Neural cell (in vitro differentiated cells): ENCODE measurements around the gene FERD3L. TPM values are rescaled to one million over a fixed set of nuclear protein-coding genes. Genes with fewer than 3 reads are reported as not detected.
A peak's percentile ranks its signal among the peaks of the same experiment; 100 is the strongest.

Experiments used
- H2AFZ ChIP-seq: fragments of 200-600, 300-800 bp; sonication (generic), shearing (Covaris generic); 2 replicates; pipeline ENCODE4 v1.6.0; 2014; ENCODE audit warnings: low read depth, mild to moderate bottlenecking, antibody characterized with exemption, low read length, moderate library complexity
- H3F3A ChIP-seq: fragments of 200-600 bp; shearing (Covaris generic); 2 replicates; pipeline ENCODE4 v1.6.1; 2016; ENCODE audit warnings: mild to moderate bottlenecking, moderate library complexity, mixed read lengths, antibody characterized with exemption, low read length; ENCODE audit not compliant: insufficient read depth, poor library complexity, severe bottlenecking
- H3K27ac ChIP-seq: fragments of 200-600, 300-800 bp; sonication (generic), shearing (Covaris generic); 2 replicates; pipeline ENCODE4 v1.5.1; 2014; ENCODE audit warnings: mild to moderate bottlenecking, low read length, moderate library complexity
- H3K27me3 ChIP-seq: fragments of 300-800, 200-600 bp; sonication (generic), shearing (Covaris generic); 2 replicates; pipeline ENCODE4 v1.6.0; 2014; ENCODE audit warnings: mild to moderate bottlenecking, low read depth, low read length, moderate library complexity; ENCODE audit not compliant: insufficient read depth
- H3K36me3 ChIP-seq: fragments of 300-800, 200-600 bp; sonication (generic), shearing (Covaris generic); 2 replicates; pipeline ENCODE4 v1.5.1; 2014; ENCODE audit warnings: mild to moderate bottlenecking, antibody characterized with exemption, low read length, moderate library complexity; ENCODE audit not compliant: insufficient read depth
- H3K4me2 ChIP-seq: fragments of 300-800, 200-600 bp; sonication (generic), shearing (Covaris generic); 2 replicates; pipeline ENCODE4 v1.6.0; 2014; ENCODE audit warnings: mild to moderate bottlenecking, low read length
- H3K4me3 ChIP-seq: fragments of 300-800, 200-600 bp; sonication (generic), shearing (Covaris generic); 2 replicates; pipeline ENCODE4 v1.5.1; 2014; ENCODE audit warnings: mild to moderate bottlenecking, low read length, moderate library complexity
- H3K79me2 ChIP-seq: fragments of 200-600 bp; shearing (Covaris generic); replicated peaks from 2 replicates; pipeline ENCODE4 v1.6.0; 2014; ENCODE audit warnings: mild to moderate bottlenecking, low read length, moderate library complexity; ENCODE audit not compliant: insufficient read depth
- H3K9ac ChIP-seq: fragments of 300-800, 200-600 bp; sonication (generic), shearing (Covaris generic); 2 replicates; pipeline ENCODE4 v1.6.1; 2016; ENCODE audit warnings: mild to moderate bottlenecking, low read length, mixed read lengths
- H3K9me2 ChIP-seq: fragments of 200-600 bp; shearing (Covaris generic); 2 replicates; pipeline ENCODE4 v1.6.1; 2016; ENCODE audit warnings: mild to moderate bottlenecking, low read length, mixed read lengths; ENCODE audit not compliant: insufficient read depth
- H3K9me3 ChIP-seq: fragments of 200-600, 300-800 bp; sonication (generic), shearing (Covaris generic); 2 replicates; pipeline ENCODE4 v1.6.1; 2016; ENCODE audit warnings: mild to moderate bottlenecking, mixed run types, low read length, moderate library complexity, mixed read lengths
- H4K20me1 ChIP-seq: fragments of 200-600 bp; shearing (Covaris generic); 2 replicates; pipeline ENCODE4 v1.6.1; 2016; ENCODE audit warnings: mild to moderate bottlenecking, mixed run types; ENCODE audit not compliant: insufficient read depth
- EP300 ChIP-seq: fragments of 450-650 bp; conservative IDR thresholded peaks from 2 replicates; pipeline ENCODE4 v1.6.1; 2014; ENCODE audit warnings: antibody characterized with exemption, mild to moderate bottlenecking, moderate library complexity; ENCODE audit not compliant: poor library complexity, severe bottlenecking
- EZH2 ChIP-seq: fragments of 200-600, 300-800 bp; shearing (Covaris generic), sonication (generic); IDR thresholded peaks from 2 replicates; pipeline ENCODE4 v1.6.1; 2014; ENCODE audit warnings: antibody characterized with exemption, low read length, borderline replicate concordance, mild to moderate bottlenecking; ENCODE audit not compliant: insufficient read depth, poor library complexity, severe bottlenecking
- MXI1 ChIP-seq: fragments of 450-650 bp; conservative IDR thresholded peaks from 2 replicates; pipeline ENCODE4 v1.6.1; 2014; ENCODE audit warnings: antibody characterized with exemption, mild to moderate bottlenecking; ENCODE audit not compliant: poor library complexity, severe bottlenecking
- POLR2AphosphoS5 ChIP-seq: IDR thresholded peaks from 2 replicates; pipeline ENCODE4 v1.6.1; 2012
- RAD21 ChIP-seq: fragments of 450-650 bp; conservative IDR thresholded peaks from 2 replicates; pipeline ENCODE4 v1.6.1; 2014; ENCODE audit warnings: antibody characterized with exemption, mild to moderate bottlenecking, moderate library complexity
- SMC3 ChIP-seq: fragments of 450-650 bp; conservative IDR thresholded peaks from 2 replicates; pipeline ENCODE4 v1.6.1; 2014; ENCODE audit warnings: antibody characterized with exemption, mild to moderate bottlenecking, moderate library complexity; ENCODE audit not compliant: poor library complexity
- TAF1 ChIP-seq: IDR thresholded peaks from 2 replicates; pipeline ENCODE4 v1.6.1; 2012; ENCODE audit warnings: low read depth
- polyA plus RNA-seq: library from polyadenylated mRNA; depleted of rRNA; stranded (reverse); fragments of >200 nt; gene quantifications from 2 replicates; pipeline ENCODE4 v1.2.3, GENCODE V29; 2014
- TF ChIP-seq, protein P1 (sequence below): IDR thresholded peaks from 2 replicates; pipeline ENCODE4 v1.6.1; 2012; ENCODE audit warnings: borderline replicate concordance
- TF ChIP-seq, protein P2 (sequence below): fragments of 450-650 bp; IDR thresholded peaks from 2 replicates; pipeline ENCODE4 v1.5.1; 2014; ENCODE audit warnings: antibody characterized with exemption, mild to moderate bottlenecking, moderate library complexity; ENCODE audit not compliant: poor library complexity, severe bottlenecking

FERD3L gene
- polyA plus RNA-seq, 1 donor from 2014 or later: not detected

DNA sequence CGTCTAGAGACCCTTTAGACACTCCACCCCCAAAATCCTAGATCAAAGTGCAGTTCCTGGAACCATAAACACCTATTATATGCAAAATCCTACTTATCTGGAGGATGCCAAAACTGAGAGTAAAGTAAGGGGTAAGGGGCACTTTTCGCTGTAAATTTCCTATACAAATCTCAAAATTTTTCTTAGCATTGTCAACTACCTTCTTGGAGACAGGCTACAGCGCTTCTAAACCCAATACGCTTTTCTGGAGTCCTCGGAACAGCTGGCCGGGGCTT, 38.2 kb downstream of the FERD3L start:
- Histone ChIP-seq H2AFZ (no peak overlapping the region), H3K9ac (no peak overlapping the region), H3F3A (no peaks in the 10 kb centered on the region), H3K79me2 (no peaks in the 10 kb centered on the region), H3K9me2 (no peaks in the 10 kb centered on the region), H3K9me3 (no peaks in the 10 kb centered on the region), H3K27me3 (peaks cover 95% of the 10 kb centered on the region), H3K27ac (no peak overlapping the region), H3K36me3 (no peaks in the 10 kb centered on the region), H4K20me1 (no peaks in the 10 kb centered on the region), H3K4me2 (no peak overlapping the region), H3K4me3 (no peak overlapping the region)
- no peak for TF ChIP-seq MXI1
- TF ChIP-seq SMC3: no peak
- TF ChIP-seq, protein P1, sequence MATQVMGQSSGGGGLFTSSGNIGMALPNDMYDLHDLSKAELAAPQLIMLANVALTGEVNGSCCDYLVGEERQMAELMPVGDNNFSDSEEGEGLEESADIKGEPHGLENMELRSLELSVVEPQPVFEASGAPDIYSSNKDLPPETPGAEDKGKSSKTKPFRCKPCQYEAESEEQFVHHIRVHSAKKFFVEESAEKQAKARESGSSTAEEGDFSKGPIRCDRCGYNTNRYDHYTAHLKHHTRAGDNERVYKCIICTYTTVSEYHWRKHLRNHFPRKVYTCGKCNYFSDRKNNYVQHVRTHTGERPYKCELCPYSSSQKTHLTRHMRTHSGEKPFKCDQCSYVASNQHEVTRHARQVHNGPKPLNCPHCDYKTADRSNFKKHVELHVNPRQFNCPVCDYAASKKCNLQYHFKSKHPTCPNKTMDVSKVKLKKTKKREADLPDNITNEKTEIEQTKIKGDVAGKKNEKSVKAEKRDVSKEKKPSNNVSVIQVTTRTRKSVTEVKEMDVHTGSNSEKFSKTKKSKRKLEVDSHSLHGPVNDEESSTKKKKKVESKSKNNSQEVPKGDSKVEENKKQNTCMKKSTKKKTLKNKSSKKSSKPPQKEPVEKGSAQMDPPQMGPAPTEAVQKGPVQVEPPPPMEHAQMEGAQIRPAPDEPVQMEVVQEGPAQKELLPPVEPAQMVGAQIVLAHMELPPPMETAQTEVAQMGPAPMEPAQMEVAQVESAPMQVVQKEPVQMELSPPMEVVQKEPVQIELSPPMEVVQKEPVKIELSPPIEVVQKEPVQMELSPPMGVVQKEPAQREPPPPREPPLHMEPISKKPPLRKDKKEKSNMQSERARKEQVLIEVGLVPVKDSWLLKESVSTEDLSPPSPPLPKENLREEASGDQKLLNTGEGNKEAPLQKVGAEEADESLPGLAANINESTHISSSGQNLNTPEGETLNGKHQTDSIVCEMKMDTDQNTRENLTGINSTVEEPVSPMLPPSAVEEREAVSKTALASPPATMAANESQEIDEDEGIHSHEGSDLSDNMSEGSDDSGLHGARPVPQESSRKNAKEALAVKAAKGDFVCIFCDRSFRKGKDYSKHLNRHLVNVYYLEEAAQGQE: no peak
- no peak for TF ChIP-seq POLR2AphosphoS5
- TF ChIP-seq EP300: no peak
- no peak for TF ChIP-seq EZH2
- TF ChIP-seq, protein P2, sequence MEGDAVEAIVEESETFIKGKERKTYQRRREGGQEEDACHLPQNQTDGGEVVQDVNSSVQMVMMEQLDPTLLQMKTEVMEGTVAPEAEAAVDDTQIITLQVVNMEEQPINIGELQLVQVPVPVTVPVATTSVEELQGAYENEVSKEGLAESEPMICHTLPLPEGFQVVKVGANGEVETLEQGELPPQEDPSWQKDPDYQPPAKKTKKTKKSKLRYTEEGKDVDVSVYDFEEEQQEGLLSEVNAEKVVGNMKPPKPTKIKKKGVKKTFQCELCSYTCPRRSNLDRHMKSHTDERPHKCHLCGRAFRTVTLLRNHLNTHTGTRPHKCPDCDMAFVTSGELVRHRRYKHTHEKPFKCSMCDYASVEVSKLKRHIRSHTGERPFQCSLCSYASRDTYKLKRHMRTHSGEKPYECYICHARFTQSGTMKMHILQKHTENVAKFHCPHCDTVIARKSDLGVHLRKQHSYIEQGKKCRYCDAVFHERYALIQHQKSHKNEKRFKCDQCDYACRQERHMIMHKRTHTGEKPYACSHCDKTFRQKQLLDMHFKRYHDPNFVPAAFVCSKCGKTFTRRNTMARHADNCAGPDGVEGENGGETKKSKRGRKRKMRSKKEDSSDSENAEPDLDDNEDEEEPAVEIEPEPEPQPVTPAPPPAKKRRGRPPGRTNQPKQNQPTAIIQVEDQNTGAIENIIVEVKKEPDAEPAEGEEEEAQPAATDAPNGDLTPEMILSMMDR: no peak
- no peak for TF ChIP-seq RAD21
- no peak for TF ChIP-seq TAF1

GRCh38 chr7:19106241-19107080, 38.8 kb downstream of the FERD3L start:
- Histone ChIP-seq H4K20me1 (no peaks in the 10 kb centered on the region), H3K36me3 (no peaks in the 10 kb centered on the region), H3K4me3 (peak overlapping the region; percentile 31), H3K27me3 (peaks cover 90% of the 10 kb centered on the region), H3K4me2 (no peak overlapping the region), H3K9me2 (no peaks in the 10 kb centered on the region), H3K79me2 (no peaks in the 10 kb centered on the region), H3K9me3 (no peaks in the 10 kb centered on the region), H3K27ac (no peak overlapping the region), H3K9ac (no peak overlapping the region), H3F3A (no peaks in the 10 kb centered on the region), H2AFZ (no peak overlapping the region)
- TF ChIP-seq EZH2: peak; percentile 72
- TF ChIP-seq, protein P2: no peak
- TF ChIP-seq, protein P1: no peak
